Trophoblast cell (in vitro differentiated cells and primary cell): Measurements from ENCODE around the gene HLX. TPM values are rescaled to one million over a fixed set of nuclear protein-coding genes. Genes with fewer than 3 reads are reported as not detected.

Experiments used
- DNase-seq, 2 donors: peaks; one replicate each; pipeline ENCODE4 v3.0.0-alpha.2; 2016
- H2AFZ ChIP-seq: 2 replicates; pipeline ENCODE4 v1.6.1; 2013; ENCODE audit warnings: low read length, moderate library complexity, mild to moderate bottlenecking; ENCODE audit not compliant: insufficient read depth, poor library complexity
- H2AK5ac ChIP-seq: 2 replicates; pipeline ENCODE4 v1.6.1; 2013; ENCODE audit warnings: mild to moderate bottlenecking, low read length
- H2BK120ac ChIP-seq: 2 replicates; pipeline ENCODE4 v1.6.1; 2013; ENCODE audit warnings: low read length, mild to moderate bottlenecking, moderate library complexity; ENCODE audit not compliant: insufficient read depth, poor library complexity
- H2BK12ac ChIP-seq: 2 replicates; pipeline ENCODE4 v1.6.1; 2013; ENCODE audit warnings: mild to moderate bottlenecking, low read length, moderate library complexity
- H2BK5ac ChIP-seq: 2 replicates; pipeline ENCODE4 v1.6.1; 2013; ENCODE audit warnings: low read length, low read depth, moderate library complexity, mild to moderate bottlenecking; ENCODE audit not compliant: poor library complexity
- H3K14ac ChIP-seq: 2 replicates; pipeline ENCODE4 v1.6.1; 2013; ENCODE audit warnings: mild to moderate bottlenecking, low read length
- H3K18ac ChIP-seq: 2 replicates; pipeline ENCODE4 v1.6.1; 2013; ENCODE audit warnings: mild to moderate bottlenecking, low read length
- H3K23ac ChIP-seq: 2 replicates; pipeline ENCODE4 v1.6.1; 2013; ENCODE audit warnings: low read length
- H3K27ac ChIP-seq: 2 replicates; pipeline ENCODE4 v1.5.1; 2013; ENCODE audit warnings: low read depth, mild to moderate bottlenecking, inconsistent platforms, low read length, moderate library complexity
- H3K27me3 ChIP-seq: 2 replicates; pipeline ENCODE4 v1.6.1; 2013; ENCODE audit warnings: inconsistent platforms, mild to moderate bottlenecking, low read length, moderate library complexity; ENCODE audit not compliant: insufficient read depth
- H3K36me3 ChIP-seq, 2 experiments: 1 replicate in 1 of 2; 2 replicates in 1 of 2; pipeline ENCODE4 v1.6.1; 2013; ENCODE audit warnings: low read length in 2 of 2, mild to moderate bottlenecking in 2 of 2, moderate library complexity in 1 of 2; ENCODE audit not compliant: insufficient read depth in 2 of 2, control insufficient read depth in 1 of 2
- H3K4ac ChIP-seq: 2 replicates; pipeline ENCODE4 v1.6.1; 2013; ENCODE audit warnings: low read depth, mild to moderate bottlenecking, low read length, moderate library complexity
- H3K4me1 ChIP-seq, 2 experiments: 1 replicate in 1 of 2; 2 replicates in 1 of 2; pipeline ENCODE4 v1.6.1; 2013; ENCODE audit warnings: low read length in 2 of 2, mild to moderate bottlenecking in 2 of 2, moderate library complexity in 1 of 2; ENCODE audit not compliant: insufficient read depth in 2 of 2, control insufficient read depth in 1 of 2
- H3K4me2 ChIP-seq: 2 replicates; pipeline ENCODE4 v1.6.1; 2013; ENCODE audit warnings: inconsistent platforms, mild to moderate bottlenecking, low read length, moderate library complexity
- H3K4me3 ChIP-seq: 2 replicates; pipeline ENCODE4 v1.5.1; 2013; ENCODE audit warnings: mild to moderate bottlenecking, low read depth, low read length, inconsistent platforms
- H3K79me1 ChIP-seq: one replicate; pipeline ENCODE4 v1.6.1; 2013; ENCODE audit warnings: low read length
- H3K79me2 ChIP-seq: 2 replicates; pipeline ENCODE4 v1.6.1; 2013; ENCODE audit warnings: low read length, mild to moderate bottlenecking; ENCODE audit not compliant: control insufficient read depth, insufficient read depth, poor library complexity
- H3K9ac ChIP-seq: 2 replicates; pipeline ENCODE4 v1.6.1; 2013; ENCODE audit warnings: mild to moderate bottlenecking, low read length
- H3K9me3 ChIP-seq: 2 replicates; pipeline ENCODE4 v1.6.1; 2013; ENCODE audit warnings: low read depth, mild to moderate bottlenecking, control low read depth, inconsistent platforms, low read length; ENCODE audit not compliant: insufficient read depth
- H4K12ac ChIP-seq: 2 replicates; pipeline ENCODE4 v1.6.1; 2013; ENCODE audit warnings: low read depth, mild to moderate bottlenecking, low read length, moderate library complexity
- H4K8ac ChIP-seq: 2 replicates; pipeline ENCODE4 v1.6.1; 2013; ENCODE audit warnings: low read depth, mild to moderate bottlenecking, low read length, moderate library complexity
- H4K91ac ChIP-seq: one replicate; pipeline ENCODE4 v1.6.1; 2013; ENCODE audit warnings: low read depth, mild to moderate bottlenecking, low read length, moderate library complexity
- WGBS: extraction: QIAGEN DNeasy Blood & Tissue Kit; methylation state at CpG from one replicate; pipeline ENCODE4 v1.1.7; 2013; ENCODE audit warnings: missing lambda C conversion rate; ENCODE audit not compliant: insufficient read length, insufficient coverage; ENCODE audit errors: extremely low coverage; 5-methylcytosine and 5-hydroxymethylcytosine counted together
- polyA plus RNA-seq: library from polyadenylated mRNA; stranded (reverse); fragments of 200-250 nt; gene quantifications from 2 replicates; pipeline ENCODE4 v1.2.3, GENCODE V29; 2013

Gene HLX
- 1.6 and 1.8 TPM in 2 replicates for polyA plus RNA-seq

GRCh38 chr1:220879076-220879508, at the start of gene HLX:
Gene HLX, plus strand, starts transcription at chr1:220879443. Its CDS starts 415 bp downstream, at chr1:220879858.
- peak within 1 kb of the TSS; percentile 12 for H2AFZ ChIP-seq
- H3K27me3 ChIP-seq = peaks cover 81% of the 10 kb centered on the region
- WGBS = no CpG with 5 or more reads among the region's 26 CpGs

DNA sequence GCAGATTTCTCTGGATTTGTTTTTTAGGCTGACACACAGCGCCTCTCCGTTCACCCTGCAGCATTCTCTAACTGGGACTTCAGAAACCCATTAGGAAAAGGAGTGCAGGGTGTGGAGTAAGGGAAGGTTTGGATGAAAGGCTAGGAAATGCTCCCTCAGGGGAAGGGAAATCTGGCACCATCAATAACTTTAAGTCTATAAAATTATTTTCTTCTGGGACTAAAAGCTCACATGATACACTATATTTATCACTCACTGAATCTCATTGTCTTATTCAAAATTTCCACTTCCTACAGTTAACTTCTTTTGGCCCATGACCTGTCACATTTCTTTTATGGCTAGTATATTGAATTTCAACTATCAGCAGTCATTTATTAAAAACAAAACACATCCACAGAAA, 45.8 kb upstream of the HLX start:
- H4K8ac ChIP-seq = no peak overlapping the region
- WGBS = no CpG with 5 or more reads among the region's 2 CpGs
- no peak overlapping the region for H4K91ac ChIP-seq
- H3K4ac ChIP-seq = no peak overlapping the region
- no peak overlapping the region for H2BK5ac ChIP-seq
- no peak overlapping the region for H3K14ac ChIP-seq
- H3K9ac ChIP-seq = no peak overlapping the region
- no peak overlapping the region for H2AFZ ChIP-seq
- H3K79me2 ChIP-seq = no peaks in the 10 kb centered on the region
- no peak overlapping the region for H4K12ac ChIP-seq
- H3K27ac ChIP-seq = no peak overlapping the region
- no peak overlapping the region for H3K23ac ChIP-seq
- no peak overlapping the region for H2BK12ac ChIP-seq
- no peaks in the 10 kb centered on the region for H3K27me3 ChIP-seq
- H3K4me2 ChIP-seq = no peak overlapping the region
- no peaks in the 10 kb centered on the region for H3K79me1 ChIP-seq
- no peak overlapping the region for H2AK5ac ChIP-seq
- no peaks in the 10 kb centered on the region for H3K9me3 ChIP-seq
- no peaks in the 10 kb centered on the region for H3K36me3 ChIP-seq
- no peak for DNase-seq
- no peak overlapping the region for H2BK120ac ChIP-seq
- H3K4me3 ChIP-seq = no peak overlapping the region
- H3K18ac ChIP-seq = no peak overlapping the region
- no peaks in the 10 kb centered on the region for H3K4me1 ChIP-seq

More at GRCh38 chr1:220879076-220879508, at the start of gene HLX:
- H3K4ac ChIP-seq = no peak within 1 kb of the TSS
- H3K23ac ChIP-seq = no peak within 1 kb of the TSS
- H2AK5ac ChIP-seq = no peak within 1 kb of the TSS
- H3K18ac ChIP-seq = no peak within 1 kb of the TSS
- no peaks in the 10 kb centered on the region for H3K79me1 ChIP-seq
- H2BK120ac ChIP-seq = no peak within 1 kb of the TSS
- H3K14ac ChIP-seq = no peak within 1 kb of the TSS
- no peaks in the 10 kb centered on the region for H3K79me2 ChIP-seq
- DNase-seq = peak; percentile 56 to 61
- no peak within 1 kb of the TSS for H4K8ac ChIP-seq
- H3K4me3 ChIP-seq = peak within 1 kb of the TSS; percentile 48
- H3K4me1 ChIP-seq = peaks cover 20% of the 10 kb centered on the region in 2 experiments
- no peaks in the 10 kb centered on the region for H3K36me3 ChIP-seq
- H4K91ac ChIP-seq = no peak within 1 kb of the TSS
- no peak within 1 kb of the TSS for H2BK5ac ChIP-seq
- H4K12ac ChIP-seq = no peak within 1 kb of the TSS
- no peak within 1 kb of the TSS for H3K27ac ChIP-seq
- H3K4me2 ChIP-seq = peak within 1 kb of the TSS; percentile 89
- H3K9ac ChIP-seq = no peak within 1 kb of the TSS
- H3K9me3 ChIP-seq = peaks cover 3% of the 10 kb centered on the region
- no peak within 1 kb of the TSS for H2BK12ac ChIP-seq

DNA sequence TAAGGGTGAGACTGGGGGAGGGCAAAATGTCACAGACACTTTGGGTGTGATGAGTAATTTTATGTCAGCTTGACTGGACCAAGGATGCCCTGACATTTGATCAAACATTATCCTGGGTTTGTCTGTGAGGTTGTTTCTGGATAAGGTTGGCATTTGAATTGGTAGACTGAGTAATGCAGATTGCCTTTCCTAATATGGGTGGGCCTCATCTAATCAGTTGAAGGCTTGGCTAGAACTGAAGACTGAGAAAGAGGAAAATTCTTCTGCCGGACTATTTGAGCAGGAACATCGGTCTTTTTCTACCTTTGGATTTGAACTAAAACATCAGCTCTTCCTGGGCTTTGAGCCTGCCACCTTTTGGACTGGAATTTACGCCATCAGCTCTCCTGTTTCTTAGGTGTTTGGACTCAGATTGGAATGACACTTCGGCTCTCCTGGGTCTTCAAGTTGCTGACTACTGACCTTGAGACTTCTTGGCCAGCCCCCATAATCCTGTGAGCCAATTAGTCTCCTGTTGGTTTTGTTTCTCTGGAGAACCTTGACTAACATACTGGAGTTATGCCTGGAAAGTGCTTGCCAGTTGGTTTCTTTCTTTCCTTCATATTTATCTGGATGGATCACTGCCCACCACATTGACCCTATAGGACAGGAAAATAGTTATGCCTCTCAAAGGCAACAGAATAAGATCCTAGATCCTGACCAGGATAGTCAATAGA, 44.9 kb upstream of the HLX start:
- no peak overlapping the region for H4K12ac ChIP-seq
- H3K79me1 ChIP-seq = no peaks in the 10 kb centered on the region
- H2BK5ac ChIP-seq = no peak overlapping the region
- no peaks in the 10 kb centered on the region for H3K4me1 ChIP-seq
- no peak for DNase-seq
- H3K27ac ChIP-seq = no peak overlapping the region
- no peak overlapping the region for H3K4ac ChIP-seq
- H3K4me2 ChIP-seq = no peak overlapping the region
- no peak overlapping the region for H3K4me3 ChIP-seq
- H2BK120ac ChIP-seq = no peak overlapping the region
- H3K14ac ChIP-seq = no peak overlapping the region
- WGBS = no CpG with 5 or more reads among the region's 4 CpGs
- no peak overlapping the region for H3K18ac ChIP-seq
- H3K27me3 ChIP-seq = no peaks in the 10 kb centered on the region
- no peak overlapping the region for H3K9ac ChIP-seq
- no peak overlapping the region for H4K8ac ChIP-seq
- no peaks in the 10 kb centered on the region for H3K9me3 ChIP-seq
- no peaks in the 10 kb centered on the region for H3K36me3 ChIP-seq
- H2BK12ac ChIP-seq = no peak overlapping the region
- no peak overlapping the region for H3K23ac ChIP-seq
- H2AFZ ChIP-seq = no peak overlapping the region
- no peak overlapping the region for H2AK5ac ChIP-seq
- H4K91ac ChIP-seq = no peak overlapping the region
- no peaks in the 10 kb centered on the region for H3K79me2 ChIP-seq

DNA sequence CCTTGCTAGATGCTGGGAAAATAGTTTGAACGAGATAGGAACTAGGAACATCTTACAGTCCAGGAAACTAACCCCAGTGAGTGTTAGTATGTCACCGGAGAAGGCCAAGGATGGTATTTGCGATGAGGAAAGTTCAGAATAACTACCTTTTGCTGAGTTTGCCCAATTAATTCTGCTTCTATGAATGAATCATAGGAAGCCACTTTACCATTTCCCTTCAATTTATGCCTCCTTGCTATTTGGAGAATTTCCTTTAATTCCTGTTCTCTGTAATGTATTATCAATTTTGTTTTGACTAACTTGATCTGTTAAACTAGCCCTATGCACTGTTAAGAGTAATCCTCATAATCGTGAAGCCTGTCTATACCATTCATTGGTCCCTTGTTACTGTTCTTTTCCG, 40.7 kb upstream of the HLX start:
- Histone ChIP-seq H4K8ac (no peak overlapping the region), H2BK120ac (no peak overlapping the region), H3K4ac (no peak overlapping the region), H3K79me1 (no peaks in the 10 kb centered on the region), H3K9me3 (no peaks in the 10 kb centered on the region), H4K12ac (no peak overlapping the region), H3K36me3 (no peaks in the 10 kb centered on the region), H4K91ac (no peak overlapping the region), H3K79me2 (no peaks in the 10 kb centered on the region), H3K4me3 (no peak overlapping the region), H3K14ac (no peak overlapping the region), H2BK12ac (no peak overlapping the region), H2AK5ac (no peak overlapping the region), H2BK5ac (no peak overlapping the region), H2AFZ (no peak overlapping the region), H3K4me1 (no peaks in the 10 kb centered on the region), H3K27ac (no peak overlapping the region), H3K4me2 (no peak overlapping the region), H3K18ac (no peak overlapping the region), H3K27me3 (no peaks in the 10 kb centered on the region), H3K9ac (no peak overlapping the region), H3K23ac (no peak overlapping the region)
- WGBS = no CpG with 5 or more reads among the region's 5 CpGs
- no peak for DNase-seq
